HCT116 (cell line): ENCODE results near the gene F13A1. TPM values are rescaled to one million over a fixed set of nuclear protein-coding genes. Genes with fewer than 3 reads are reported as not detected.

Experiments used
- ATAC-seq: fragments of 200-7000 bp; cut with Tn5 transposase; 2 replicates; pipeline ENCODE4 v1.9.1; 2020; ENCODE audit warnings: mild to moderate bottlenecking, moderate library complexity
- BruUV-seq: library from RNA; stranded (reverse); fragments of 400-500 nt; replicated peaks from 2 replicates; lab custom pipeline; 2021; lab: Mats Ljungman, UMichigan
- CTCF ChIA-PET: fragments of 300-600 bp; sonication (Branson Sonifier 250); formaldehyde crosslinking; loops from one replicate; lab custom pipeline; 2021; ENCODE audit warnings: antibody characterized with exemption; lab: Charles Lee
- POLR2A ChIA-PET: fragments of 300-600, 350-600 bp; sonication (Branson Sonifier 250); formaldehyde crosslinking; loops from one replicate; lab custom pipeline; 2021; ENCODE audit warnings: antibody characterized with exemption; lab: Charles Lee
- RAD21 ChIA-PET, 2 experiments: fragments of 300-600 bp; sonication (Branson Sonifier 250); formaldehyde crosslinking; loops; one replicate each; lab custom pipeline; 2023; ENCODE audit warnings: low total read pairs in 2 of 2; ENCODE audit not compliant: uncharacterized antibody in 2 of 2, unreplicated experiment in 2 of 2, low non-redundant PET in 1 of 2; lab: Charles Lee
- DNase-seq: peaks from one replicate; pipeline ENCODE4 v3.0.0-alpha.2; 2010; ENCODE audit warnings: low read depth, low spot score
- H2AFZ ChIP-seq: fragments of 200-600 bp; shearing (Covaris generic), sonication (generic); 2 replicates; pipeline ENCODE4 v1.6.1; 2017; ENCODE audit warnings: low read depth, mixed run types, mixed read lengths, antibody characterized with exemption, low read length; ENCODE audit not compliant: poor library complexity, severe bottlenecking
- H3K27ac ChIP-seq: 2 replicates; pipeline ENCODE4 v1.5.1; 2012; ENCODE audit warnings: low read depth, low read length
- H3K27me3 ChIP-seq: fragments of 200-600 bp; sonication (generic); 2 replicates; pipeline ENCODE4 v1.6.1; 2016; ENCODE audit warnings: mixed run types, low read length, mixed read lengths; ENCODE audit not compliant: insufficient read depth
- H3K36me3 ChIP-seq, 2 experiments: fragments of 200-500 bp in 1 of 2; fragments of 200-600 bp in 1 of 2; sonication (Bioruptor generic) in 1 of 2; sonication (generic) in 1 of 2; 2 replicates each; pipeline versions ENCODE4 v1.5.1 to v1.6.1; 2014 to 2016; ENCODE audit warnings: low read length in 2 of 2, inconsistent platforms in 1 of 2, mixed read lengths in 1 of 2, mixed run types in 1 of 2; ENCODE audit not compliant: insufficient read depth in 2 of 2, control insufficient read depth in 1 of 2
- H3K4me1 ChIP-seq, 2 experiments: fragments of 200-600 bp in 1 of 2; sonication (generic) in 1 of 2; 2 replicates each; pipeline versions ENCODE4 v1.5.1 to v1.6.1; 2012 to 2017; ENCODE audit warnings: low read length in 2 of 2, inconsistent platforms in 1 of 2, mild to moderate bottlenecking in 1 of 2, mixed read lengths in 1 of 2, mixed run types in 1 of 2, moderate library complexity in 1 of 2; ENCODE audit not compliant: insufficient read depth in 2 of 2, control insufficient read depth in 1 of 2
- H3K4me2 ChIP-seq: fragments of 200-600 bp; sonication (generic); 2 replicates; pipeline ENCODE4 v1.6.1; 2017; ENCODE audit warnings: mixed run types, low read length, mixed read lengths
- H3K4me3 ChIP-seq, 2 experiments: fragments of 200-600 bp in 1 of 2; sonication (generic) in 1 of 2; replicated peaks in 1 of 2; 2 replicates each; pipeline ENCODE4 v1.5.1; 2011 to 2016; ENCODE audit warnings: low read length in 2 of 2, control low read depth in 1 of 2, low read depth in 1 of 2, mild to moderate bottlenecking in 1 of 2, mixed read lengths in 1 of 2, mixed run types in 1 of 2
- H3K79me2 ChIP-seq: fragments of 200-600 bp; sonication (generic); 2 replicates; pipeline ENCODE4 v1.6.1; 2017; ENCODE audit warnings: mild to moderate bottlenecking, mixed run types, low read length, moderate library complexity, mixed read lengths; ENCODE audit not compliant: insufficient read depth
- H3K9ac ChIP-seq: fragments of 200-600 bp; sonication (generic); 2 replicates; pipeline ENCODE4 v1.6.1; 2016; ENCODE audit warnings: low read length, mixed read lengths
- H3K9me2 ChIP-seq: fragments of 200-600 bp; sonication (generic), shearing (Covaris generic); 2 replicates; pipeline ENCODE4 v1.6.1; 2017; ENCODE audit warnings: mixed run types, mild to moderate bottlenecking, moderate library complexity; ENCODE audit not compliant: insufficient read depth
- H3K9me3 ChIP-seq, 2 experiments: fragments of 200-500 bp in 1 of 2; fragments of 200-600 bp in 1 of 2; sonication (Bioruptor generic) in 1 of 2; sonication (generic) in 1 of 2; 2 replicates each; pipeline ENCODE4 v1.6.1; 2014 to 2017; ENCODE audit warnings: low read length in 2 of 2, mixed read lengths in 2 of 2, inconsistent platforms in 1 of 2, low read depth in 1 of 2, mild to moderate bottlenecking in 1 of 2, mixed run types in 1 of 2, moderate library complexity in 1 of 2; ENCODE audit not compliant: control insufficient read depth in 1 of 2, insufficient read depth in 1 of 2
- H4K20me1 ChIP-seq: fragments of 200-600 bp; sonication (generic), shearing (Covaris generic); 2 replicates; pipeline ENCODE4 v1.6.1; 2017; ENCODE audit warnings: mixed run types, mild to moderate bottlenecking, moderate library complexity; ENCODE audit not compliant: insufficient read depth
- ATF3 ChIP-seq: IDR thresholded peaks from 2 replicates; pipeline ENCODE4 v1.6.1; 2012
- CBX3 ChIP-seq: IDR thresholded peaks from 2 replicates; pipeline ENCODE4 v1.6.1; 2012; ENCODE audit warnings: low read depth
- CTCF ChIP-seq, 3 experiments: fragments of 200-600 bp in 1 of 3; sonication (generic) in 1 of 3; IDR thresholded peaks in 2 of 3; conservative IDR thresholded peaks in 1 of 3; 2 replicates each; pipeline ENCODE4 v1.5.1; 2012 to 2017; ENCODE audit warnings: low read depth in 2 of 3, low read length in 2 of 3, antibody characterized with exemption in 1 of 3, borderline replicate concordance in 1 of 3, control low read depth in 1 of 3, mild to moderate bottlenecking in 1 of 3, mixed read lengths in 1 of 3, mixed run types in 1 of 3, moderate library complexity in 1 of 3; ENCODE audit not compliant: insufficient read depth in 1 of 3
- EGR1 ChIP-seq: IDR thresholded peaks from 2 replicates; pipeline ENCODE4 v1.6.1; 2012; ENCODE audit warnings: low read depth
- ELF1 ChIP-seq: IDR thresholded peaks from 2 replicates; pipeline ENCODE4 v1.6.1; 2012; ENCODE audit warnings: low read depth, borderline replicate concordance
- EZH2 ChIP-seq: fragments of 200-600 bp; sonication (generic); IDR thresholded peaks from 2 replicates; pipeline ENCODE4 v1.6.1; 2017; ENCODE audit warnings: antibody characterized with exemption, mixed run types
- EZH2phosphoT487 ChIP-seq: fragments of 200-600 bp; IDR thresholded peaks from 2 replicates; pipeline ENCODE4 v1.6.1; 2018; ENCODE audit warnings: antibody characterized with exemption, borderline replicate concordance
- FOSL1 ChIP-seq: IDR thresholded peaks from 2 replicates; pipeline ENCODE4 v1.6.1; 2012; ENCODE audit warnings: low read depth
- JUND ChIP-seq: IDR thresholded peaks from 2 replicates; pipeline ENCODE4 v1.6.1; 2012
- POLR2A ChIP-seq: IDR thresholded peaks from 2 replicates; pipeline ENCODE4 v1.7.0; 2011; ENCODE audit warnings: borderline replicate concordance; ENCODE audit not compliant: insufficient read depth, insufficient read length; ENCODE audit errors: extremely low read depth
- POLR2AphosphoS5 ChIP-seq: IDR thresholded peaks from 2 replicates; pipeline ENCODE4 v1.6.1; 2011; ENCODE audit warnings: mild to moderate bottlenecking, low read depth, low read length, moderate library complexity
- RAD21 ChIP-seq: IDR thresholded peaks from 2 replicates; pipeline ENCODE4 v1.6.1; 2012; ENCODE audit warnings: low read depth, mild to moderate bottlenecking
- SIN3A ChIP-seq: IDR thresholded peaks from 2 replicates; pipeline ENCODE4 v1.6.1; 2012; ENCODE audit warnings: low read depth
- SP1 ChIP-seq: IDR thresholded peaks from 2 replicates; pipeline ENCODE4 v1.6.1; 2012; ENCODE audit warnings: low read depth
- SRF ChIP-seq: IDR thresholded peaks from 2 replicates; pipeline ENCODE4 v1.6.1; 2012; ENCODE audit warnings: low read depth
- YY1 ChIP-seq: IDR thresholded peaks from 2 replicates; pipeline ENCODE4 v1.6.1; 2011; ENCODE audit warnings: low read length, low read depth, moderate library complexity, mild to moderate bottlenecking; ENCODE audit not compliant: insufficient replicate concordance; ENCODE audit errors: extremely low read depth
- ZFX ChIP-seq: fragments of 450-650 bp; IDR thresholded peaks from 2 replicates; pipeline ENCODE4 v1.6.1; 2017
- ZNF274 ChIP-seq: fragments of 200-500 bp; sonication (Bioruptor generic); IDR thresholded peaks from 2 replicates; pipeline ENCODE4 v1.6.1; 2014; ENCODE audit warnings: mild to moderate bottlenecking, low read depth, low read length, inconsistent platforms
- intact Hi-C: fragments of 100-400 bp; cut with micrococcal nuclease; formaldehyde crosslinking; loops from 2 replicates; pipeline ENCODE4 v1.10.0; 2022
- total RNA-seq: library from RNA; stranded (reverse); gene quantifications from one replicate; pipeline ENCODE4 v1.2.1, GENCODE V29; 2021; ENCODE audit not compliant: unreplicated experiment
- TF ChIP-seq, protein P1 (sequence below): IDR thresholded peaks from 2 replicates; pipeline ENCODE4 v1.6.1; 2011; ENCODE audit warnings: mild to moderate bottlenecking, low read length, moderate library complexity; ENCODE audit not compliant: insufficient replicate concordance; ENCODE audit errors: extremely low read depth

The F13A1 gene
- total RNA-seq, 1 experiment from 2014 or later: 0.34 TPM

GRCh38 chr6:6285679-6286078 is 34.8 kb downstream of the F13A1 start:
- Histone ChIP-seq H3K36me3 (no peaks in the 10 kb centered on the region), H2AFZ (no peak overlapping the region), H3K79me2 (no peaks in the 10 kb centered on the region)
- TF ChIP-seq SRF (no peak), ZNF274 (no peak), ZFX (no peak), POLR2A (no peak), EGR1 (no peak)
- TF ChIP-seq, all 23 proteins: peak for 0
- Histone ChIP-seq H4K20me1 (no peaks in the 10 kb centered on the region), H3K4me3 (no peak overlapping the region), H3K9me2 (no peaks in the 10 kb centered on the region), H3K9me3 (no peaks in the 10 kb centered on the region), H3K9ac (no peak overlapping the region), H3K4me1 (no peaks in the 10 kb centered on the region), H3K4me2 (no peak overlapping the region), H3K27ac (no peak overlapping the region), H3K27me3 (peaks cover 25% of the 10 kb centered on the region)
- ChIA-PET POLR2A (no interaction called here), CTCF (no interaction called here), RAD21 (no interaction called here)
- ATAC-seq (no peak), DNase-seq (no peak)
- no TSS peak for BruUV-seq
- intact Hi-C loops: no loop called here

GRCh38 chr6:6284221-6284966 is 36.1 kb downstream of the F13A1 start:
- Histone ChIP-seq H2AFZ (no peak overlapping the region), H3K27me3 (peaks cover 29% of the 10 kb centered on the region), H3K36me3 (no peaks in the 10 kb centered on the region), H3K27ac (no peak overlapping the region), H3K4me1 (no peaks in the 10 kb centered on the region), H3K79me2 (no peaks in the 10 kb centered on the region), H3K9me2 (no peaks in the 10 kb centered on the region), H3K4me3 (no peak overlapping the region), H3K9me3 (no peaks in the 10 kb centered on the region), H3K4me2 (no peak overlapping the region), H3K9ac (no peak overlapping the region), H4K20me1 (no peaks in the 10 kb centered on the region)
- intact Hi-C loops: no loop called here
- no TSS peak for BruUV-seq
- ChIA-PET POLR2A (no interaction called here), RAD21 (no interaction called here), CTCF (no interaction called here)
- DNase-seq (no peak), ATAC-seq (no peak)
- TF ChIP-seq RAD21: no peak
- no peak for TF ChIP-seq JUND
- TF ChIP-seq EZH2: no peak
- TF ChIP-seq, protein P1, sequence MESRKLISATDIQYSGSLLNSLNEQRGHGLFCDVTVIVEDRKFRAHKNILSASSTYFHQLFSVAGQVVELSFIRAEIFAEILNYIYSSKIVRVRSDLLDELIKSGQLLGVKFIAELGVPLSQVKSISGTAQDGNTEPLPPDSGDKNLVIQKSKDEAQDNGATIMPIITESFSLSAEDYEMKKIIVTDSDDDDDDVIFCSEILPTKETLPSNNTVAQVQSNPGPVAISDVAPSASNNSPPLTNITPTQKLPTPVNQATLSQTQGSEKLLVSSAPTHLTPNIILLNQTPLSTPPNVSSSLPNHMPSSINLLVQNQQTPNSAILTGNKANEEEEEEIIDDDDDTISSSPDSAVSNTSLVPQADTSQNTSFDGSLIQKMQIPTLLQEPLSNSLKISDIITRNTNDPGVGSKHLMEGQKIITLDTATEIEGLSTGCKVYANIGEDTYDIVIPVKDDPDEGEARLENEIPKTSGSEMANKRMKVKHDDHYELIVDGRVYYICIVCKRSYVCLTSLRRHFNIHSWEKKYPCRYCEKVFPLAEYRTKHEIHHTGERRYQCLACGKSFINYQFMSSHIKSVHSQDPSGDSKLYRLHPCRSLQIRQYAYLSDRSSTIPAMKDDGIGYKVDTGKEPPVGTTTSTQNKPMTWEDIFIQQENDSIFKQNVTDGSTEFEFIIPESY: no peak
- TF ChIP-seq ELF1: no peak
- TF ChIP-seq YY1: no peak
- no peak for TF ChIP-seq EZH2phosphoT487
- no peak for TF ChIP-seq CTCF (IDR thresholded peaks at IDR 0.05 in 2 of 3, conservative IDR thresholded peaks at IDR 0.05 in 1 of 3; ENCODE audit: borderline replicate concordance in 1 of 3, insufficient read depth in 1 of 3, low read depth in 2 of 3, low read length in 2 of 3)
- TF ChIP-seq SIN3A: no peak
- TF ChIP-seq ATF3: no peak
- no peak for TF ChIP-seq POLR2AphosphoS5
- no peak for TF ChIP-seq ZNF274
- TF ChIP-seq CBX3: no peak
- no peak for TF ChIP-seq FOSL1
- TF ChIP-seq SRF: no peak
- TF ChIP-seq SP1: no peak
